Measurements from ENCODE around the gene MAP3K8.
"Not testable (repeated sequence)": the region's sequence is repeated elsewhere in the genome, so short reads cannot be mapped to it uniquely, and the experiment has no call there.

MAP3K8 gene

GRCh38 chr10:30425336-30426075 is 8.5 kb upstream of the MAP3K8 start:
- FAIRE-seq (no peak), DNase-seq (ENCODE audit: insufficient read length) (no peak)
- TF ChIP-seq TAF1 (IDR thresholded peaks at IDR 0.05; ENCODE audit: borderline replicate concordance, low read depth, low read length) (no peak), POLR2AphosphoS5 (IDR thresholded peaks at IDR 0.05; ENCODE audit: low read depth, low read length) (no peak), POLR2A (IDR thresholded peaks at IDR 0.05; ENCODE audit: low read depth, low read length) (no peak)

GRCh38 chr10:30430544-30431298 is 3.3 kb upstream of the MAP3K8 start:
- TF ChIP-seq TAF1 (IDR thresholded peaks at IDR 0.05; ENCODE audit: borderline replicate concordance, low read depth, low read length) (no peak), POLR2A (IDR thresholded peaks at IDR 0.05; ENCODE audit: low read depth, low read length) (no peak), POLR2AphosphoS5 (IDR thresholded peaks at IDR 0.05; ENCODE audit: low read depth, low read length) (no peak)
- FAIRE-seq (no peak), DNase-seq (ENCODE audit: insufficient read length) (no peak)

GRCh38 chr10:30431435-30431911 is 2.5 kb upstream of the MAP3K8 start:
- DNase-seq (ENCODE audit: insufficient read length) (no peak), FAIRE-seq (no peak)
- TF ChIP-seq POLR2AphosphoS5 (IDR thresholded peaks at IDR 0.05; ENCODE audit: low read depth, low read length) = no peak
- TF ChIP-seq POLR2A (IDR thresholded peaks at IDR 0.05; ENCODE audit: low read depth, low read length) = no peak
- TF ChIP-seq TAF1 (IDR thresholded peaks at IDR 0.05; ENCODE audit: borderline replicate concordance, low read depth, low read length) = no peak

GRCh38 chr10:30432622-30433305 is 1.2 kb upstream of the MAP3K8 start:
- DNase-seq (ENCODE audit: insufficient read length) = no peak
- TF ChIP-seq POLR2AphosphoS5 (IDR thresholded peaks at IDR 0.05; ENCODE audit: low read depth, low read length) (no peak), POLR2A (IDR thresholded peaks at IDR 0.05; ENCODE audit: low read depth, low read length) (no peak), TAF1 (IDR thresholded peaks at IDR 0.05; ENCODE audit: borderline replicate concordance, low read depth, low read length) (no peak; the same call in 1 of the 2 replicates)
- peak; percentile 48 for FAIRE-seq

- no peak for TF ChIP-seq TAF1 (IDR thresholded peaks at IDR 0.05; ENCODE audit: borderline replicate concordance, low read depth, low read length)
- TF ChIP-seq POLR2A (IDR thresholded peaks at IDR 0.05; ENCODE audit: low read depth, low read length) = no peak; the same call in 1 of the 2 replicates
- no peak for DNase-seq (ENCODE audit: insufficient read length)
- peak; percentile 67 for FAIRE-seq
Observed at GRCh38 chr10:30433306-30433729, 666 bp upstream of the MAP3K8 start.

- FAIRE-seq (peak; percentile 90), DNase-seq (ENCODE audit: insufficient read length) (peak; percentile 64)
- TF ChIP-seq TAF1 (IDR thresholded peaks at IDR 0.05; ENCODE audit: borderline replicate concordance, low read depth, low read length) (peak; percentile 92), POLR2AphosphoS5 (IDR thresholded peaks at IDR 0.05; ENCODE audit: low read depth, low read length) (peak; percentile 92), POLR2A (IDR thresholded peaks at IDR 0.05; ENCODE audit: low read depth, low read length) (peak; percentile 82)
Observed at GRCh38 chr10:30434273-30435072, 489 bp downstream of the MAP3K8 start.

- peak; percentile 46 for FAIRE-seq
- TF ChIP-seq POLR2AphosphoS5 (IDR thresholded peaks at IDR 0.05; ENCODE audit: low read depth, low read length) (0 out of 2 replicates have a peak, but pooled peaks have one; percentile 44), POLR2A (IDR thresholded peaks at IDR 0.05; ENCODE audit: low read depth, low read length) (no peak)
- DNase-seq (ENCODE audit: insufficient read length) = no peak
Observed at GRCh38 chr10:30435073-30435422, 1.1 kb downstream of the MAP3K8 start.

- DNase-seq (ENCODE audit: insufficient read length); FAIRE-seq: not testable (repeated sequence)
Observed at GRCh38 chr10:30435499-30436167, 1.6 kb downstream of the MAP3K8 start.

- no peak for FAIRE-seq
- no peak for DNase-seq (ENCODE audit: insufficient read length)
- TF ChIP-seq POLR2AphosphoS5 (IDR thresholded peaks at IDR 0.05; ENCODE audit: low read depth, low read length) = no peak
- TF ChIP-seq POLR2A (IDR thresholded peaks at IDR 0.05; ENCODE audit: low read depth, low read length) = no peak
- TF ChIP-seq TAF1 (IDR thresholded peaks at IDR 0.05; ENCODE audit: borderline replicate concordance, low read depth, low read length) = no peak
Observed at GRCh38 chr10:30436191-30436611, 2.2 kb downstream of the MAP3K8 start.

- FAIRE-seq (no peak), DNase-seq (ENCODE audit: insufficient read length) (no peak)
- TF ChIP-seq POLR2A (IDR thresholded peaks at IDR 0.05; ENCODE audit: low read depth, low read length) (no peak), POLR2AphosphoS5 (IDR thresholded peaks at IDR 0.05; ENCODE audit: low read depth, low read length) (no peak), TAF1 (IDR thresholded peaks at IDR 0.05; ENCODE audit: borderline replicate concordance, low read depth, low read length) (no peak)
Observed at GRCh38 chr10:30436671-30437030, 2.7 kb downstream of the MAP3K8 start.
